HG02623 (cell line): Measurements from ENCODE around the gene TBC1D2B.
"Not testable (repeated sequence)": the region's sequence is repeated elsewhere in the genome, so short reads cannot be mapped to it uniquely, and the experiment has no call there.

Experiments used
- ATAC-seq: cut with Tn5 transposase; IDR thresholded peaks from one replicate; pipeline ENCODE4 v1.9.1; 2021; ENCODE audit warnings: moderate library complexity; ENCODE audit not compliant: unreplicated experiment

Gene TBC1D2B

GRCh38 chr15:77979157-77979556 lies 98.4 kb downstream of the TBC1D2B start:
- ATAC-seq: not testable (repeated sequence)

- ATAC-seq: not testable (repeated sequence)
Measured at GRCh38 chr15:77978759-77979145, 98.8 kb downstream of the TBC1D2B start.

GRCh38 chr15:77977903-77978758 lies 99.4 kb downstream of the TBC1D2B start:
- ATAC-seq: not testable (repeated sequence)

GRCh38 chr15:77976760-77977525 lies 100.6 kb downstream of the TBC1D2B start:
- not testable (repeated sequence) for ATAC-seq

GRCh38 chr15:77976095-77976450 lies 101.4 kb downstream of the TBC1D2B start:
- not testable (repeated sequence) for ATAC-seq

- ATAC-seq: no peak
Measured at GRCh38 chr15:77975332-77976094, 102.0 kb downstream of the TBC1D2B start.

- no peak for ATAC-seq
Measured at GRCh38 chr15:77974416-77975331, 102.8 kb downstream of the TBC1D2B start.

GRCh38 chr15:77974098-77974414 lies 103.5 kb downstream of the TBC1D2B start:
- no peak for ATAC-seq

GRCh38 chr15:77973273-77974097 lies 104.0 kb downstream of the TBC1D2B start:
- ATAC-seq: not testable (repeated sequence)

GRCh38 chr15:77972706-77973105 lies 104.8 kb downstream of the TBC1D2B start:
- not testable (repeated sequence) for ATAC-seq

GRCh38 chr15:77971875-77972274 lies 105.6 kb downstream of the TBC1D2B start:
- ATAC-seq: not testable (repeated sequence)

- ATAC-seq: not testable (repeated sequence)
Measured at GRCh38 chr15:77970813-77971360, 106.6 kb downstream of the TBC1D2B start.

GRCh38 chr15:77969055-77969454 lies 108.5 kb downstream of the TBC1D2B start:
- ATAC-seq: no peak

- ATAC-seq: no peak
Measured at GRCh38 chr15:77967798-77968197, 109.7 kb downstream of the TBC1D2B start.

GRCh38 chr15:77967235-77967615 lies 110.3 kb downstream of the TBC1D2B start:
- ATAC-seq: not testable (repeated sequence)

GRCh38 chr15:77966540-77967234 lies 110.8 kb downstream of the TBC1D2B start:
- no peak for ATAC-seq

GRCh38 chr15:77964193-77964592 lies 113.3 kb downstream of the TBC1D2B start:
- ATAC-seq: no peak

- ATAC-seq: peak; percentile 66
Measured at GRCh38 chr15:77959432-77959879, 118.1 kb downstream of the TBC1D2B start.
